Astrocyte (in vitro differentiated cells and primary cell): Measurements from ENCODE around the gene SMAD3.

Experiments
- EZH2 ChIP-seq: IDR thresholded peaks from 2 replicates; pipeline ENCODE4 v1.6.1; 2012; ENCODE audit warnings: mild to moderate bottlenecking, low read length, inconsistent platforms; ENCODE audit not compliant: insufficient read depth
- TF ChIP-seq, protein P1 (sequence below): IDR thresholded peaks from 2 replicates; pipeline ENCODE4 v1.5.1; 2011; ENCODE audit warnings: low read depth, mild to moderate bottlenecking, inconsistent platforms, low read length, moderate library complexity; ENCODE audit not compliant: insufficient read depth

DNA sequence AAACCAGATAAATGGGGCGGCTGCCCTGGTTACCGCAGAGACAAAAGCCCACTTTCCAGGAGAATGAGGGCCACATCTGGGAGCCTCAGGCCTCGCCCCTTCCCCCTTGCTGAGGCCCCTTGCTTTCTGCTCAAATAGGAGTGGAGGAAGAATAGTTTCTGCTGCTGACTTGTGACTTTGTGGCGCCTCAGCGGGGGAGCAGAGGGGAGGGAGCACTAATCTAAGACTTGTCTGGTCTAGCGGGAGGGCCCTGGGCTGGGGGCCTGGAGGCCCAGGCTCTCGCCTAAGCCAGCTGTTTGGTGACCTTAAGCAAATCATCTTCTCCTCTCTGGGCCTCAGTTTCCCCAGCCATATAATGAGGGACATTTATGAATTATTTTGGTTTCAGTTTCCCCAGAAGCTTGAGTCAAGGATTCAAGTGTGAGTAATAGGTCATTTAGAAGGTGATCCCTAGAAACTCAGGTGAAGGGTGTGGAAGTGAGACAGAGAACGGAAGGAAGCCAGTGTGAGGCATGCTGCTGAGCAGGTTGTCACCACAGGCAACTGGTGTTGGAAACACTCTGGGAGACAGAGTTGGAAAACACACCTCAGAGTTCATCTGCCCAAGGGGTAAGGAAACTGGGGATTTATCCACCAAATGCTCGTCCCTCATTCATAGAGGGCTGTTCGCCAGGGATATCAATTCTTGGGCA, 25.9 kb upstream of the SMAD3 start:
- no peak for TF ChIP-seq EZH2
- TF ChIP-seq, protein P1, sequence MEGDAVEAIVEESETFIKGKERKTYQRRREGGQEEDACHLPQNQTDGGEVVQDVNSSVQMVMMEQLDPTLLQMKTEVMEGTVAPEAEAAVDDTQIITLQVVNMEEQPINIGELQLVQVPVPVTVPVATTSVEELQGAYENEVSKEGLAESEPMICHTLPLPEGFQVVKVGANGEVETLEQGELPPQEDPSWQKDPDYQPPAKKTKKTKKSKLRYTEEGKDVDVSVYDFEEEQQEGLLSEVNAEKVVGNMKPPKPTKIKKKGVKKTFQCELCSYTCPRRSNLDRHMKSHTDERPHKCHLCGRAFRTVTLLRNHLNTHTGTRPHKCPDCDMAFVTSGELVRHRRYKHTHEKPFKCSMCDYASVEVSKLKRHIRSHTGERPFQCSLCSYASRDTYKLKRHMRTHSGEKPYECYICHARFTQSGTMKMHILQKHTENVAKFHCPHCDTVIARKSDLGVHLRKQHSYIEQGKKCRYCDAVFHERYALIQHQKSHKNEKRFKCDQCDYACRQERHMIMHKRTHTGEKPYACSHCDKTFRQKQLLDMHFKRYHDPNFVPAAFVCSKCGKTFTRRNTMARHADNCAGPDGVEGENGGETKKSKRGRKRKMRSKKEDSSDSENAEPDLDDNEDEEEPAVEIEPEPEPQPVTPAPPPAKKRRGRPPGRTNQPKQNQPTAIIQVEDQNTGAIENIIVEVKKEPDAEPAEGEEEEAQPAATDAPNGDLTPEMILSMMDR = no peak
